GM12878 (cell line): ENCODE data around the gene ZBTB9. TPM values are rescaled to one million over a fixed set of nuclear protein-coding genes. Genes with fewer than 3 reads are reported as not detected.
A peak's percentile ranks its signal among the peaks of the same experiment; 100 is the strongest.

ENCODE experiments used
- ATF7 ChIP-seq: fragments of 450-650 bp; IDR thresholded peaks from 2 replicates; pipeline ENCODE4 v1.6.1; 2016; ENCODE audit warnings: low read depth, mild to moderate bottlenecking
- BCL11A ChIP-seq: IDR thresholded peaks from 2 replicates; pipeline ENCODE4 v1.6.1; 2011; ENCODE audit warnings: low read depth, low read length
- BCL3 ChIP-seq: IDR thresholded peaks from 2 replicates; pipeline ENCODE4 v1.6.1; 2011; ENCODE audit warnings: borderline replicate concordance, low read depth, mild to moderate bottlenecking, moderate library complexity, low read length; ENCODE audit not compliant: insufficient read depth, poor library complexity, severe bottlenecking
- CREB1 ChIP-seq: IDR thresholded peaks from 2 replicates; pipeline ENCODE4 v1.6.1; 2012; ENCODE audit warnings: low read depth, mild to moderate bottlenecking, inconsistent platforms
- CREM ChIP-seq: IDR thresholded peaks from 2 replicates; pipeline ENCODE4 v1.6.1; 2014; ENCODE audit warnings: antibody characterized with exemption, low read depth
- CUX1 ChIP-seq: IDR thresholded peaks from 2 replicates; pipeline ENCODE4 v1.6.1; 2012; ENCODE audit warnings: improper control_type of control experiment, low read depth, low read length; ENCODE audit not compliant: insufficient replicate concordance
- E2F4 ChIP-seq: IDR thresholded peaks from 2 replicates; pipeline ENCODE4 v1.6.1; 2012; ENCODE audit warnings: low read depth, low read length, improper control_type of control experiment
- FOXK2 ChIP-seq: fragments of 450-650 bp; IDR thresholded peaks from 2 replicates; pipeline ENCODE4 v1.6.1; 2017; ENCODE audit warnings: mild to moderate bottlenecking, moderate library complexity
- HDAC6 ChIP-seq: fragments of 200-600 bp; sonication (generic); IDR thresholded peaks from one replicate; pipeline ENCODE4 v1.8.0; 2017; ENCODE audit warnings: antibody characterized with exemption; ENCODE audit not compliant: unreplicated experiment
- IRF3 ChIP-seq: fragments of 450-650 bp; IDR thresholded peaks from 2 replicates; pipeline ENCODE4 v1.6.1; 2014; ENCODE audit warnings: mild to moderate bottlenecking
- IRF4 ChIP-seq: IDR thresholded peaks from 2 replicates; pipeline ENCODE4 v1.6.1; 2011; ENCODE audit warnings: low read depth, low read length
- NRF1 ChIP-seq: conservative IDR thresholded peaks from 2 replicates; pipeline ENCODE4 v1.6.1; 2011; ENCODE audit warnings: mild to moderate bottlenecking, low read depth, low read length, improper control_type of control experiment
- RBBP5 ChIP-seq: fragments of 200-600 bp; sonication (generic); conservative IDR thresholded peaks from 2 replicates; pipeline ENCODE4 v1.6.1; 2016
- RCOR1 ChIP-seq: conservative IDR thresholded peaks from 2 replicates; pipeline ENCODE4 v1.6.1; 2012; ENCODE audit warnings: low read depth, low read length, improper control_type of control experiment
- SREBF1 ChIP-seq: IDR thresholded peaks from 2 replicates; pipeline ENCODE4 v1.6.1; 2012; ENCODE audit warnings: mild to moderate bottlenecking, low read length
- SUZ12 ChIP-seq: fragments of 200-600 bp; sonication (generic); IDR thresholded peaks from one replicate; pipeline ENCODE4 v1.6.1; 2018; ENCODE audit warnings: antibody characterized with exemption, mild to moderate bottlenecking; ENCODE audit not compliant: unreplicated experiment
- ZNF687 ChIP-seq: fragments of 450-650 bp; IDR thresholded peaks from 2 replicates; pipeline ENCODE4 v1.6.1; 2017; ENCODE audit warnings: mild to moderate bottlenecking, moderate library complexity
- polyA plus RNA-seq, 11 experiments: library from polyadenylated mRNA; depleted of rRNA in 4 of 11; unstranded in 6 of 11; stranded (reverse) in 5 of 11; fragments of >200 nt; fragmentation: Nextera tagmentation in 4 of 11; fragmentation: Illumina TruSeq in 1 of 11; extraction: Ambion mirVana in 4 of 11; extraction: Trizol in 1 of 11; gene quantifications; 1 replicate in 1 of 11; 2 replicates in 10 of 11; pipeline versions ENCODE4 v1.2.1 to v1.2.3, GENCODE V29; 2011 to 2016; ENCODE audit warnings: inconsistent platforms in 2 of 11, missing spikeins in 2 of 11, low read depth in 1 of 11
- total RNA-seq, 4 experiments: library from RNA; depleted of rRNA in 3 of 4; stranded (reverse); fragments of >200 nt in 3 of 4; fragmentation: Illumina TruSeq in 1 of 4; extraction: Trizol in 1 of 4; gene quantifications; 2 replicates each; pipeline versions ENCODE4 v1.2.1 to v1.2.3, GENCODE V29; 2013 to 2021

The ZBTB9 gene
- total and polyA plus RNA-seq, 10 of the 15 experiments (the other 5 are each of a cell fraction or from before 2014, with no cell fraction given) = 1.5 to 12.7 (median 6.9) TPM

- TF ChIP-seq HDAC6 = no peak
- 0 out of 2 replicates have a peak, but pooled peaks have one; percentile 9 for TF ChIP-seq NRF1
- peak; percentile 57; the same call in 1 of the 2 replicates for TF ChIP-seq SREBF1
- TF ChIP-seq RBBP5 = no peak
- TF ChIP-seq E2F4 = no peak
- TF ChIP-seq RCOR1 = 0 out of 2 replicates have a peak, but pooled peaks have one; percentile 30
- TF ChIP-seq IRF3 = peak; percentile 59
- no peak for TF ChIP-seq CREB1
- no peak for TF ChIP-seq BCL3
- peak; percentile 79 for TF ChIP-seq FOXK2
- TF ChIP-seq BCL11A = no peak
- TF ChIP-seq SUZ12 = no peak
- peak; percentile 78 for TF ChIP-seq ATF7
- TF ChIP-seq IRF4 = no peak
- TF ChIP-seq CUX1 = no peak
- TF ChIP-seq ZNF687 = peak; percentile 43; the same call in 1 of the 2 replicates
- TF ChIP-seq CREM = peak; percentile 81; the same call in 1 of the 2 replicates
These were observed 36.3 kb upstream of the ZBTB9 start, which contains the start of gene CUTA (continued) for GRCh38 chr6:33417903-33418689.
